ENCODE results near the gene PKNOX2.

PKNOX2 gene

GRCh38 chr11:125284245-125284850, 119.8 kb downstream of the PKNOX2 start:
- H3K9me3 ChIP-seq (ENCODE audit: control insufficient read depth, insufficient read depth, low read length): no peaks in the 10 kb centered on the region
- no peaks in the 10 kb centered on the region for H3F3A ChIP-seq (ENCODE audit: control insufficient read depth, insufficient read depth)
- H3K4me2 ChIP-seq (ENCODE audit: low read length): no peak overlapping the region
- TF ChIP-seq CTCF (IDR thresholded peaks at IDR 0.05; ENCODE audit: low read depth, low read length, poor library complexity, severe bottlenecking) (no peak), EZH2phosphoT487 (IDR thresholded peaks at IDR 0.05; ENCODE audit: borderline replicate concordance, low read length) (no peak)
- no peak overlapping the region for H3K27ac ChIP-seq (ENCODE audit: low read depth, low read length)
- H4K20me1 ChIP-seq (ENCODE audit: control insufficient read depth, insufficient read depth, low read depth, low read length): no peaks in the 10 kb centered on the region
- no peaks in the 10 kb centered on the region for H3K9me2 ChIP-seq (replicated peaks; ENCODE audit: control insufficient read depth, low read length)
- no peak overlapping the region for H3K4me3 ChIP-seq (ENCODE audit: low read length)
- peaks cover 7% of the 10 kb centered on the region; the same call in 1 of the 2 replicates for H3K27me3 ChIP-seq (ENCODE audit: control insufficient read depth, low read length)
- H3K4me1 ChIP-seq (ENCODE audit: control insufficient read depth, low read length): no peaks in the 10 kb centered on the region
- H3K36me3 ChIP-seq (ENCODE audit: control insufficient read depth, low read length): no peaks in the 10 kb centered on the region
- H3K79me2 ChIP-seq (ENCODE audit: control insufficient read depth, low read length): no peaks in the 10 kb centered on the region

- peaks cover 4% of the 10 kb centered on the region; the same call in 1 of the 2 replicates for H3K27me3 ChIP-seq (ENCODE audit: control insufficient read depth, low read length)
- no peaks in the 10 kb centered on the region for H3F3A ChIP-seq (ENCODE audit: control insufficient read depth, insufficient read depth)
- no peak overlapping the region for H3K4me3 ChIP-seq (ENCODE audit: low read length)
- H3K9me2 ChIP-seq (replicated peaks; ENCODE audit: control insufficient read depth, low read length): no peaks in the 10 kb centered on the region
- TF ChIP-seq CTCF (IDR thresholded peaks at IDR 0.05; ENCODE audit: low read depth, low read length, poor library complexity, severe bottlenecking): no peak
- TF ChIP-seq EZH2phosphoT487 (IDR thresholded peaks at IDR 0.05; ENCODE audit: borderline replicate concordance, low read length): no peak
- H3K4me2 ChIP-seq (ENCODE audit: low read length): no peak overlapping the region
- H3K79me2 ChIP-seq (ENCODE audit: control insufficient read depth, low read length): no peaks in the 10 kb centered on the region
- no peaks in the 10 kb centered on the region for H3K9me3 ChIP-seq (ENCODE audit: control insufficient read depth, insufficient read depth, low read length)
- no peaks in the 10 kb centered on the region for H3K36me3 ChIP-seq (ENCODE audit: control insufficient read depth, low read length)
- no peaks in the 10 kb centered on the region for H3K4me1 ChIP-seq (ENCODE audit: control insufficient read depth, low read length)
- H4K20me1 ChIP-seq (ENCODE audit: control insufficient read depth, insufficient read depth, low read depth, low read length): no peaks in the 10 kb centered on the region
- no peak overlapping the region for H3K27ac ChIP-seq (ENCODE audit: low read depth, low read length)
These were observed 121.3 kb downstream of the PKNOX2 start for GRCh38 chr11:125285844-125286243.

GRCh38 chr11:125286486-125286885, 121.9 kb downstream of the PKNOX2 start:
- Histone ChIP-seq H3K79me2 (ENCODE audit: control insufficient read depth, low read length) (no peaks in the 10 kb centered on the region), H3K4me1 (ENCODE audit: control insufficient read depth, low read length) (no peaks in the 10 kb centered on the region), H3K9me2 (replicated peaks; ENCODE audit: control insufficient read depth, low read length) (no peaks in the 10 kb centered on the region), H3K27me3 (ENCODE audit: control insufficient read depth, low read length) (peaks cover 3% of the 10 kb centered on the region; the same call in 1 of the 2 replicates), H3K36me3 (ENCODE audit: control insufficient read depth, low read length) (no peaks in the 10 kb centered on the region), H3K9me3 (ENCODE audit: control insufficient read depth, insufficient read depth, low read length) (no peaks in the 10 kb centered on the region), H3K4me3 (ENCODE audit: low read length) (no peak overlapping the region), H4K20me1 (ENCODE audit: control insufficient read depth, insufficient read depth, low read depth, low read length) (no peaks in the 10 kb centered on the region), H3K27ac (ENCODE audit: low read depth, low read length) (no peak overlapping the region), H3K4me2 (ENCODE audit: low read length) (no peak overlapping the region), H3F3A (ENCODE audit: control insufficient read depth, insufficient read depth) (no peaks in the 10 kb centered on the region)
- TF ChIP-seq CTCF (IDR thresholded peaks at IDR 0.05; ENCODE audit: low read depth, low read length, poor library complexity, severe bottlenecking): no peak
- TF ChIP-seq EZH2phosphoT487 (IDR thresholded peaks at IDR 0.05; ENCODE audit: borderline replicate concordance, low read length): no peak

Data from DOHH2 (cell line).